GM18861 (cell line): Measurements from ENCODE around the gene STX1B.
"Not testable (repeated sequence)": the region's sequence is repeated elsewhere in the genome, so short reads cannot be mapped to it uniquely, and the experiment has no call there.

Experiments used
- ATAC-seq: cut with Tn5 transposase; IDR thresholded peaks from one replicate; pipeline ENCODE4 v1.9.1; 2021; ENCODE audit not compliant: unreplicated experiment

STX1B gene

GRCh38 chr16:30953511-30954124 lies 56.8 kb downstream of the STX1B start:
- no peak for ATAC-seq

GRCh38 chr16:30953111-30953510 lies 57.3 kb downstream of the STX1B start:
- no peak for ATAC-seq

GRCh38 chr16:30951750-30952149 lies 58.7 kb downstream of the STX1B start:
- ATAC-seq = no peak

- ATAC-seq = no peak
These were observed 59.2 kb downstream of the STX1B start for GRCh38 chr16:30951193-30951592.

GRCh38 chr16:30950516-30951065 lies 59.8 kb downstream of the STX1B start:
- no peak for ATAC-seq

GRCh38 chr16:30949650-30950515 lies 60.6 kb downstream of the STX1B start:
- peak; percentile 47 for ATAC-seq

GRCh38 chr16:30948667-30949649 lies 61.5 kb downstream of the STX1B start, which contains the start of gene ORAI3:
Gene ORAI3 (plus strand): TSS chr16:30949068. CDS start chr16:30949290, 222 bp downstream.
- peak; percentile 47 for ATAC-seq

- ATAC-seq = no peak
These were observed 62.4 kb downstream of the STX1B start for GRCh38 chr16:30947859-30948666.

- ATAC-seq = no peak
These were observed 62.9 kb downstream of the STX1B start for GRCh38 chr16:30947541-30947858.

GRCh38 chr16:30946671-30947540 lies 63.5 kb downstream of the STX1B start:
- no peak for ATAC-seq

- ATAC-seq = no peak
These were observed 66.1 kb downstream of the STX1B start for GRCh38 chr16:30944352-30944751.

GRCh38 chr16:30942426-30942806 lies 68.0 kb downstream of the STX1B start:
- no peak for ATAC-seq

GRCh38 chr16:30941600-30942425 lies 68.6 kb downstream of the STX1B start:
- ATAC-seq = peak; percentile 63

GRCh38 chr16:30939571-30939970 lies 70.9 kb downstream of the STX1B start:
- not testable (repeated sequence) for ATAC-seq
